GM23248 (cell line): ENCODE data around the gene LRG1.
A peak's percentile ranks its signal among the peaks of the same experiment; 100 is the strongest.

Source experiments
- EZH2 ChIP-seq: fragments of 200-600 bp; sonication (generic); IDR thresholded peaks from 2 replicates; pipeline ENCODE4 v1.6.1; 2018; ENCODE audit warnings: antibody characterized with exemption, mild to moderate bottlenecking; ENCODE audit not compliant: insufficient read depth, poor library complexity, severe bottlenecking
- EZH2phosphoT487 ChIP-seq: fragments of 200-600 bp; sonication (generic); IDR thresholded peaks from 2 replicates; pipeline ENCODE4 v1.6.1; 2018; ENCODE audit warnings: antibody characterized with exemption, moderate library complexity, mild to moderate bottlenecking, low read depth; ENCODE audit not compliant: insufficient read depth

- TF ChIP-seq EZH2 (peak; percentile 99), EZH2phosphoT487 (0 out of 2 replicates have a peak, but pooled peaks have one; percentile 39)
Measured at GRCh38 chr19:4580021-4580901, 40.4 kb upstream of the LRG1 start.
